ENCODE results near the gene SYNPO.

The SYNPO gene

GRCh38 chr5:150645070-150645700 lies 4.7 kb downstream of the SYNPO start:
- TF ChIP-seq CTCF (IDR thresholded peaks at IDR 0.05; ENCODE audit: low read depth, low read length, missing control alignments) = no peak
- DNase-seq (ENCODE audit: extremely low read depth, low read depth) = no peak

GRCh38 chr5:150647275-150648251 lies 7.1 kb downstream of the SYNPO start:
- no peak for DNase-seq (ENCODE audit: extremely low read depth, low read depth)
- no peak for TF ChIP-seq CTCF (IDR thresholded peaks at IDR 0.05; ENCODE audit: low read depth, low read length, missing control alignments)
- no peak overlapping the region for H3K4me3 ChIP-seq (replicated peaks; ENCODE audit: low read depth, low read length)

More at GRCh38 chr5:150645070-150645700, 4.7 kb downstream of the SYNPO start:
- no peak overlapping the region for H3K4me3 ChIP-seq (replicated peaks; ENCODE audit: low read depth, low read length)

GRCh38 chr5:150648294-150649107 lies 8.0 kb downstream of the SYNPO start:
- TF ChIP-seq CTCF (IDR thresholded peaks at IDR 0.05; ENCODE audit: low read depth, low read length, missing control alignments) = no peak
- DNase-seq (ENCODE audit: extremely low read depth, low read depth) = no peak
- no peak overlapping the region for H3K4me3 ChIP-seq (replicated peaks; ENCODE audit: low read depth, low read length)

GRCh38 chr5:150649108-150650020 lies 8.9 kb downstream of the SYNPO start:
- no peak for DNase-seq (ENCODE audit: extremely low read depth, low read depth)
- no peak for TF ChIP-seq CTCF (IDR thresholded peaks at IDR 0.05; ENCODE audit: low read depth, low read length, missing control alignments)
- no peak overlapping the region for H3K4me3 ChIP-seq (replicated peaks; ENCODE audit: low read depth, low read length)

- no peak for DNase-seq (ENCODE audit: extremely low read depth, low read depth)
- TF ChIP-seq CTCF (IDR thresholded peaks at IDR 0.05; ENCODE audit: low read depth, low read length, missing control alignments) = no peak
- H3K4me3 ChIP-seq (replicated peaks; ENCODE audit: low read depth, low read length) = no peak overlapping the region
These were observed 9.9 kb downstream of the SYNPO start for GRCh38 chr5:150650021-150651006.
